HG03575 (cell line): ENCODE data around the gene ZCCHC13.
"Not testable (repeated sequence)": the region's sequence is repeated elsewhere in the genome, so short reads cannot be mapped to it uniquely, and the experiment has no call there.

Experiments used
- ATAC-seq: cut with Tn5 transposase; IDR thresholded peaks from one replicate; pipeline ENCODE4 v1.9.1; 2021; ENCODE audit not compliant: unreplicated experiment, insufficient number of reproducible peaks, low FRiP score; ENCODE audit errors: extremely low read depth

ZCCHC13 gene

DNA sequence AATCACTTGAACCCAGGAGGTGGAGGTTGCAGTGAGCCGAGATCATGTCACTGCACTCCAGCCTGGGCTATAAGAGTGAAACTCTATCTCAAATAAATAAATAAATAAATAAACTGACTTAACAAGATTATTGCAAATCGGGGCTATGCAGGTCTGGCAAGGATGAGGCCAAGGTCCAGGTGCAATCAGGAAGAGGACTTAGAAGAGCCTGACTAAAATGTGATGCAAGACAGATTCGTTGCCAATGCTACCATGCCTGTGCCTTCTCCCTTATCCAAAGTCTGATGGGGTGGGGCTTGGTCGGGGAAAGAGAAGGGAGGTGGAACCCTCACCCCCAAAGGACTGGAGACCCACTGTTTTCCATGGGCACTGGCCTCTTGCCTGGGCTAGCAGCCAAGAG, 14.7 kb downstream of the ZCCHC13 start:
- no peak for ATAC-seq

DNA sequence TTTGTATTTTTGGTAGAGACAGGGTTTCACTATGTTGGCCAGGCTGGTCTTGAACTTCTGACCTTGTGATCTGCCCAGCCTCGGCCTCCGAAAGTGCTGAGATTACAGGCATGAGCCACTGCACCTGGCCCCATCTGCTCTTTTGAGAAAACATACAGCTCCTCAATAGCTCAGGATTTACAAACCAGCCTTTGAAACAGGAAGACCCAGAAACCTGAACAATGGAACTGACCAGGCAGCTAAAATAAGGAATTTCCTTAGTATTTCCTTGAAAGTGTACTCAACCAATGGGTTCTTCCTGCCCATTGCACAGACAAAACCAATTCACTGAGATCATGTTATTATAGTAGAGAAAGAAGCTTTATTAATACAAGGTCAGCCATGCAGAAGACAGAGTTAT, 15.3 kb downstream of the ZCCHC13 start:
- ATAC-seq = not testable (repeated sequence)

- ATAC-seq = no peak
These were observed 17.2 kb downstream of the ZCCHC13 start for GRCh38 chrX:74321191-74321590.

DNA sequence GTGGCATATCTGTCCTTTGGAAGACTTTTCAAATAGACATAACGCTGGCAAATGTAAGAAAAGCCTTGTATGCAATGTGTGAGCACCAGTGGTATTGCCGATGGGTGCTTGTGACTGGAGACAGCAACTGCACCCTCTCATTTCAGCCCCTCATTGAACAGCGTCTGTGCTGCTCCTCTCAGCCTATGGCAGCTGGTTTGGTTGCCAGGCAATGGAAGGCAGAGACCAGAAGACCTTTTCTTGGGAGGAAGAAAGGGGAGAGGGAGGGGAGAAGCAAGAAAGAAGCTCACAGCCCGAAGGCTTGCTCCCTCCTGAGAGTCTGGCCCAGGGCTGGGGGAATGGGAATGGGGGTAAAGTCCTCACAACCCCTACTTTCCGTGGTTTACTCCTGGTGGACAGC, 20.2 kb downstream of the ZCCHC13 start:
- no peak for ATAC-seq

- ATAC-seq = no peak
These were observed 21.4 kb downstream of the ZCCHC13 start for GRCh38 chrX:74325130-74326059.

DNA sequence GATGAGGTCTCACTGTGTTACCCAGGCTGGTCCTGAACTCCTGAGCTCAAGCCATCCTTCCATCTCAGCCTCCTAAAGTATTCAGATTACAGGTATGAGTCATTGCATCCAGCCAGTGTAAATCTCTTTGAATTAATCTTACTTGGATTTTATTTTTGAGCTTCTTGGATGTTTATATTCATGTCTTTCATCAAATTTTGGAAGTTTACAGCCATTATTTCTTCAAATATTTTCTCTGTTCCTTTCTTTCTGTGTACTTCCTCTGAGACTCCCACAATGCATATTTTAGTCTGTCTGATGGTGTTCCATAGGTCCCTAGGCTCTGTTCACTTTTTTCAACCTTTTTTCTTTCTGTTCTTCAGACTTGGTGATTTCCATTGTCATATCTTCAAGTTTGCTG, 34.9 kb downstream of the ZCCHC13 start:
- no peak for ATAC-seq

- no peak for ATAC-seq
These were observed 36.1 kb downstream of the ZCCHC13 start for GRCh38 chrX:74340051-74340450.

DNA sequence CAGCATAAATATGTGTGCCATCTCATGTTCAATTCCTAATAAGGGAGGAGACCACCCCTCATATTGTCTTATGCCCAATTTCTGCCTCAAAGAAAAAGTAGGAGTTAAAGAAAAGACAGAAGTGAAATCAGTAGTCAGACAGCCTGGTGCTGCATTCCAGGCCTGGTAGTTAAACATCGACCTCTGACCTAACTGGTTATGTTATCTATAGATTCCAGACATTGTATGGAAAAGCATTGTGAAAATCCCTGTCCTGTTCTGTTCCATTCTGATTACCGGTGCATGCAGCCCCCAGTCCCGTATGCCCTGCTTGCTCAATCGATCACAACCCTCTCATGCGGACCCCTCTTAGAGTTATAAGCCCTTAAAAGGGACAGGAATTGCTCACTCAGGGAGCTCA, 38.2 kb downstream of the ZCCHC13 start:
- ATAC-seq = not testable (repeated sequence)

DNA sequence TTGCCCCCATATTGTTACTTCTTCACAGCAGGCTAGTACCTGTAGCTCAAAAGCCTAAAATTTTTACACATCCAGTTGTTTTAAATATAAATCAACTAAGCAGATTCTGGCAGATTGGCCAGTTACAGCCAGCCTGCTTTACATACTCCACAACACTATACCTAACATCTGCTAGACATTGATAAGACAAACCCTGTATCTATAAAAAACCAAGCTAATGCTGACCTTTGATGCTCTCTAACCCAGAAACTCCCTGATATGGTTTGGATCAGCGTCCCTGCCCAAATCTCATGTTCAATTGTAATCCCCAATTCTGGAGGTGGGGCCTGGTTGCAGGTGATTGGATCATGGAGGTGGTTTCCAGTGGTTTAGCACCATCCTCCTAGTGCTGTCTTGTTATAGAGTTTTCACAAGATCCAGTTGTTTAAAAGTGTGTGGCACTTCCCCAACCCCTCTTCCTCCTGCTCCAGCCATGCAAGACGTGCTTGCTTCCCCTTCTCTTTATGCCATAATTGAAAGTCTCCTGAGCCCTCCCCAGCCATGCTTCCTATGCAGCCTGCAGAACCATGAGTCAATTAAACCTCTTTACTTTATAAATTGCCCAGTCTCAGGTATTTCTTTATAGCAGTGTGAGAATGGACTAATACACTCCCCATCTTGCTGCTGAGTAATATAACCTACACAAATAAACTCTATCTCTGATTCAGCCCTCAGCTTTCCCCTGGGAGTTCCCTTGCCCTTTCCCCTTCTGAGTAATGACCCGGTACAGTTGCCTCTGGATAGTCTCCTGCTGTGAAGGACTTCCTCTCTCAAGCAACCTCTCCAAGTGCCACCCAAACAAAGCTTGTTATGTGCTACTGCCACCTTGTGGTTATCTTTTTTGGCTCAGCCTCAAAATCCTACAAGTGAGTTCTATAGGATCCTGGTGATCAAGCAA, 39.6 kb downstream of the ZCCHC13 start:
- ATAC-seq = peak; percentile 83

DNA sequence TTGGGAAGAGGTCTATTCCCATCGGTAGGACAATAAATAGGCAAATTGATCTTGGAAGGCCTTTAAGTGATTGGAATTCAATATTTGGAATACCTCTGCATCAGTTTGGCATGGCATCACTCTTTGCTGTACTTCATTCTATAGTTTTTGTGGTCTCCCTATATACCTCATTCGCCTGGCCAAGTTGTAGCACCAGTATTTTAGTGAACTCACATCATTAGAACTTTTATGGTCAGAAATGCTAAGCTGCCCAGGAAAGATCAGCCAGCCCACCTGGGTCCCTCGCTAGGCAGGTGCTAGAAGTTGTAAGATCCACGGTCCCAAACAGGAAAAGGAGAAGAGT, 40.3 kb downstream of the ZCCHC13 start:
- ATAC-seq = no peak

DNA sequence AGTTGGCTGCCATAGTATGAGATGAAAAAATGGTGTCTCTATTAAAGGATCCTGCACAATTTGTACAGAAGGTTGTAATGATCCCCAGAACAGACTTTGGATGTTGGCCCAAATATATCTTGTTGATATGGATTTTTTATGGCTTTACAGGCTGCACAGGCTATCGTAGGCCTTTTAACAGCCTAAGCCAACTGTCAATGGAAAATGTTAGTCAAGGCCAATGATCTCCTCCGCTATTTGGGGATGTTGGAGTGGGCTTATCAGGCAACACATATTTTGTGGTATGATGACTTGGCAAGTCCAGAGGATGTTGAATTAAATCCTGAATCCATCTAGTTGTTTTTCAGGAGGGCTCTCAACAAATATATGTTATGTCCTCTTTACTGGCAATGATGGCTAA, 42.1 kb downstream of the ZCCHC13 start:
- ATAC-seq = no peak

GRCh38 chrX:74349387-74349786, 45.4 kb downstream of the ZCCHC13 start:
- no peak for ATAC-seq

DNA sequence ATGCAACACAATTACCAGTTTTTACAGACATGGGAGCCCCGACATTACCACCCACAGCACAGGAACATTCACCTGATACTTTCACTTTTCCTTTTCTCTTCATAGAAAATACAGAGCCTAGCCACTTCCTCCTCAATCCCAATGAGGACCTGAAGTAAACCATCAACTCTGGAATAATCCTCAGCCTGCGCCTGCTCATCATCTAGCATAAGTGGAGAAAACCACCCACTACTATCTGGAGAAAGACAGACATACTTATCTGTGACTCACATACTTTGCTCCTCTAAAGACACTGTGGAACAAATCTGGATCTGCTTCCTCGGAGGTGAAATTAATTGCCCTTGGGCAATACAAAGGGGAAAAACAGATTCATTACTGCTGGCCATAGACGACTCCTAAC, 47.8 kb downstream of the ZCCHC13 start:
- no peak for ATAC-seq

DNA sequence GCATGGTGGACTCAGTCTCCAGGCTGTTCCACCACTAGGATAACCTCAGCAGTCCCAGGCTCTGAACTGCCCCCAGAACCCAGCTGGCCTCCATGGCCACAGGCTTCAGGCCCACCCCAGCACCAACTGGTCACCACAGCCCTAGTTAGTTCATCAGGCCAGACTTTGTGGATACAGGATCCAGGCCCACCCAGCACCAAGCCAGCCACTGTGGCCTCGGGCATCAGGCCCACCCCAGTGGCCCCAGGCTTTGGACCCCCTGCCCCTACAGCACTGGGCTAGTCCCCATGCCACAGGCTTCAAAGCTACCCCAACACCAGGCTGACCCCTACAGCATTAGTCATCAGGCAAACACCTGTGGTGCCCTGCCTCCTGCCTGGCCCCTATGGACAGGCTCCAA, 50.0 kb downstream of the ZCCHC13 start:
- no peak for ATAC-seq
